ENCODE results near the gene C18orf32. TPM values are rescaled to one million over a fixed set of nuclear protein-coding genes. Genes with fewer than 3 reads are reported as not detected.

The C18orf32 gene
- total and polyA plus RNA-seq, 2 donors (not counting 1 experiment from before 2014, with no cell fraction given) = 20.8 to 36.3 TPM

DNA sequence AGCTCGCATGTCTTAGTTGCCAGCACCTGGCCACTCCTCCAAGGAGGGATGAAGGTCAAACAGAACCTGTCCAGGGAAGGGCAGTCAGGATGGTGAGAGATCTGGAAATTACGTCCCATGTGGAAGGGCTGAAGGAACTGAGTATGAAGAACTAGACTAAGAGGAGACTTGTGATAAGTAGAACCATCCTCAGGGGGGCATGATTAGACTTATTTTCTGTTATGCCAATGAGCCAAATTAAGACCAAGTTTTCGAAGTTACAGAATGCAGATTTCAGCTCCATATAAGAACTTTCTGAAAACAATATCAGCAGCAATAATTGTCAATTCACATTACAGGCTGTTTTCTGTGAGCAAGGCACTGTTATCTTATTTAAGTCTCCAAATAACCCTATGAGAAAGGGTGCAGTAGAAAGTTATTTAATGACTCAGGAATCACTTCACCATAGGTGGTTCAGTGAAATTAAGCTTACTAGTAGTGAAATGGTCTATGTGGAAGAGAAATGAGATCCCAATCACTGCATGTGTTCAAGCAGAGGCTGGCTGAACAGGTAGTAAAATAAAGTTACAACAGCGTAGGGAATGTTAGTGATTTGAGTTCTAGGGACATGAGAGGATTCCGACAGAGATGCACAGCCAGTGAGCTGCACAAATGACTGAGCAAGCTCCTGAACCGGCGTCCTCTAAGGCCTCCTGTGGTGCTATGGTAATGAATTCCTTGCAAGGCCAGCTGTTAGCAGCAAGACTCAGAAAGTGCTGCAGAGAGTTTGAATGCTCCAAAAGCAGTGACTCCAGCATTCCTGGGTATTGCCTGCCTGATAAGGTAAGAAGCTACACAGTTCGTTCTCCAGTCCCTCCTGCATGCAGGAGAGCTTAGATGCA, 22.1 kb downstream of the C18orf32 start:
- CTCF ChIA-PET = interaction anchor here (1.0 to 1.5 kb wide), 2 partner anchors 22 to 46 kb away, joined by 3 to 6 read pairs; partner anchors contain the start of gene C18orf32

DNA sequence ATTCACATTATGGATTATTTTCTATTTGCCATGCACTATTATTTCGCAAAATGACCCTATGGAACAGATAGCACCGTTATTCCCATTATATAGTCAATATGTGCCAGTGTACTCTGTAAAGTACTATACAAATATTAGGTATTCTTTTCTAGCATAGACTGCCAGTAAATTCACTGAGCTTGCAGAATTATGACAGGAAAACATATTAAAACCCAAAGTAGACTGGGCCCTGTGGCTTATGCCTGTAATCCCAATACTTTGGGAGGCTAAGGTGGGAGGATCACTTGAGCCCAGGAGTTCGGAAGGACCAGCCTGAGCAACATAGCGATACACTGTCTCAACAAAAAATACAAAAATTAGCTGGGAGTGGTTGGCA, 25.4 kb downstream of the C18orf32 start:
- H3K79me2 ChIP-seq (ENCODE audit: control insufficient read depth, insufficient read depth, low read length) = peaks cover 52% of the 10 kb centered on the region
- WGBS (ENCODE audit: insufficient coverage) = 100% methylated on average over 1 of the region's 4 CpGs
- H3K4me3 ChIP-seq (ENCODE audit: control extremely low read depth in 1 of 5, extremely low read depth in 1 of 5, insufficient read depth in 1 of 5, low read depth in 2 of 5, low read length in 4 of 5) = no peak overlapping the region
- no peak overlapping the region for H3K27ac ChIP-seq (ENCODE audit: low read length in 2 of 2)
- no peak overlapping the region for H3K4me2 ChIP-seq (replicated peaks; ENCODE audit: low read depth, low read length, poor library complexity, severe bottlenecking)
- TF ChIP-seq, protein P1, sequence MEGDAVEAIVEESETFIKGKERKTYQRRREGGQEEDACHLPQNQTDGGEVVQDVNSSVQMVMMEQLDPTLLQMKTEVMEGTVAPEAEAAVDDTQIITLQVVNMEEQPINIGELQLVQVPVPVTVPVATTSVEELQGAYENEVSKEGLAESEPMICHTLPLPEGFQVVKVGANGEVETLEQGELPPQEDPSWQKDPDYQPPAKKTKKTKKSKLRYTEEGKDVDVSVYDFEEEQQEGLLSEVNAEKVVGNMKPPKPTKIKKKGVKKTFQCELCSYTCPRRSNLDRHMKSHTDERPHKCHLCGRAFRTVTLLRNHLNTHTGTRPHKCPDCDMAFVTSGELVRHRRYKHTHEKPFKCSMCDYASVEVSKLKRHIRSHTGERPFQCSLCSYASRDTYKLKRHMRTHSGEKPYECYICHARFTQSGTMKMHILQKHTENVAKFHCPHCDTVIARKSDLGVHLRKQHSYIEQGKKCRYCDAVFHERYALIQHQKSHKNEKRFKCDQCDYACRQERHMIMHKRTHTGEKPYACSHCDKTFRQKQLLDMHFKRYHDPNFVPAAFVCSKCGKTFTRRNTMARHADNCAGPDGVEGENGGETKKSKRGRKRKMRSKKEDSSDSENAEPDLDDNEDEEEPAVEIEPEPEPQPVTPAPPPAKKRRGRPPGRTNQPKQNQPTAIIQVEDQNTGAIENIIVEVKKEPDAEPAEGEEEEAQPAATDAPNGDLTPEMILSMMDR (IDR thresholded peaks at IDR 0.05) = no peak
- TF ChIP-seq EZH2 (IDR thresholded peaks at IDR 0.05; ENCODE audit: borderline replicate concordance, insufficient read depth, low read depth, low read length, poor library complexity, severe bottlenecking) = no peak
- H3K4me1 ChIP-seq (ENCODE audit: control insufficient read depth in 2 of 2, insufficient read depth in 2 of 2, low read length in 2 of 2) = peaks cover 15 to 19% of the 10 kb centered on the region in 2 donors
- H3K27me3 Mint-ChIP-seq = no peaks in the 10 kb centered on the region
- peak overlapping the region; percentile 59 for H3K27ac Mint-ChIP-seq
- no peaks in the 10 kb centered on the region for H4K20me1 ChIP-seq (ENCODE audit: control insufficient read depth, insufficient read depth, low read length, poor library complexity, severe bottlenecking)
- peaks cover 0 to 4% (median 0%) of the 10 kb centered on the region in 3 donors for H3K9me3 ChIP-seq (ENCODE audit: control extremely low read depth in 1 of 3, control insufficient read depth in 2 of 3, insufficient read depth in 1 of 3, low read length in 2 of 3)
- ATAC-seq (ENCODE audit: low read depth) (no peak), DNase-seq (no peak)
- H2AFZ ChIP-seq (ENCODE audit: insufficient read depth, low read depth, low read length, poor library complexity, severe bottlenecking) = peak overlapping the region; percentile 90
- H3K9ac ChIP-seq (ENCODE audit: low read length) = no peak overlapping the region
- no peaks in the 10 kb centered on the region for H3K9me3 Mint-ChIP-seq (ENCODE audit: insufficient read depth)
- H3K4me1 Mint-ChIP-seq = peaks cover 33% of the 10 kb centered on the region
- no peaks in the 10 kb centered on the region for H3K27me3 ChIP-seq (replicated peaks in 1 of 4; ENCODE audit: control extremely low read depth in 1 of 4, control insufficient read depth in 3 of 4, insufficient read depth in 4 of 4, low read length in 3 of 4)
- intact Hi-C loops (cut with micrococcal nuclease) = no loop called here
- ChIA-PET POLR2A (no interaction called here), CTCF (interaction anchor here (2.9 kb wide), 1 partner anchor 26 kb away, joined by 12 read pairs; the partner anchor contains the start of gene C18orf32)
- no peaks in the 10 kb centered on the region for H3K36me3 ChIP-seq (replicated peaks in 1 of 2; ENCODE audit: control extremely low read depth in 1 of 2, control insufficient read depth in 1 of 2, extremely low read depth in 1 of 2, insufficient read depth in 2 of 2, low read length in 1 of 2)
- H3K4me3 Mint-ChIP-seq = peak overlapping the region; percentile 96

More for the DNA sequence above, 22.1 kb downstream of the C18orf32 start:
- DNase-seq (no peak), ATAC-seq (ENCODE audit: low read depth) (no peak)
- peaks cover 9% of the 10 kb centered on the region for H3K4me1 Mint-ChIP-seq
- Histone ChIP-seq H3K9me3 (ENCODE audit: control extremely low read depth in 1 of 3, control insufficient read depth in 2 of 3, insufficient read depth in 1 of 3, low read length in 2 of 3) (peaks cover 0 to 4% (median 0%) of the 10 kb centered on the region in 3 donors), H3K9ac (ENCODE audit: low read length) (no peak overlapping the region), H3K27me3 (replicated peaks in 1 of 4; ENCODE audit: control extremely low read depth in 1 of 4, control insufficient read depth in 3 of 4, insufficient read depth in 4 of 4, low read length in 3 of 4) (no peaks in the 10 kb centered on the region), H4K20me1 (ENCODE audit: control insufficient read depth, insufficient read depth, low read length, poor library complexity, severe bottlenecking) (no peaks in the 10 kb centered on the region), H3K4me1 (ENCODE audit: control insufficient read depth in 2 of 2, insufficient read depth in 2 of 2, low read length in 2 of 2) (peaks cover 5 to 8% of the 10 kb centered on the region in 2 donors), H2AFZ (ENCODE audit: insufficient read depth, low read depth, low read length, poor library complexity, severe bottlenecking) (no peak overlapping the region), H3K4me3 (ENCODE audit: control extremely low read depth in 1 of 5, extremely low read depth in 1 of 5, insufficient read depth in 1 of 5, low read depth in 2 of 5, low read length in 4 of 5) (no peak overlapping the region), H3K36me3 (replicated peaks in 1 of 2; ENCODE audit: control extremely low read depth in 1 of 2, control insufficient read depth in 1 of 2, extremely low read depth in 1 of 2, insufficient read depth in 2 of 2, low read length in 1 of 2) (no peaks in the 10 kb centered on the region), H3K27ac (ENCODE audit: low read length in 2 of 2) (no peak overlapping the region), H3K79me2 (ENCODE audit: control insufficient read depth, insufficient read depth, low read length) (peaks cover 20% of the 10 kb centered on the region), H3K4me2 (replicated peaks; ENCODE audit: low read depth, low read length, poor library complexity, severe bottlenecking) (no peak overlapping the region)
- intact Hi-C loops (cut with micrococcal nuclease) = no loop called here
- TF ChIP-seq, protein P1 (IDR thresholded peaks at IDR 0.05) = no peak
- TF ChIP-seq EZH2 (IDR thresholded peaks at IDR 0.05; ENCODE audit: borderline replicate concordance, insufficient read depth, low read depth, low read length, poor library complexity, severe bottlenecking) = no peak
- POLR2A ChIA-PET = no interaction called here
- H3K4me3 Mint-ChIP-seq = no peak overlapping the region
- H3K27ac Mint-ChIP-seq = no peak overlapping the region
- H3K9me3 Mint-ChIP-seq (ENCODE audit: insufficient read depth) = no peaks in the 10 kb centered on the region
- H3K27me3 Mint-ChIP-seq = peaks cover 2% of the 10 kb centered on the region
- 86% methylated on average over 7 of the region's 8 CpGs for WGBS (ENCODE audit: insufficient coverage)

Data from B cell (primary cell).